Mucosa of descending colon (tissue), 3 donors: ENCODE measurements around the gene PCBP3. TPM values are rescaled to one million over a fixed set of nuclear protein-coding genes. Genes with fewer than 3 reads are reported as not detected.
A peak's percentile ranks its signal among the peaks of the same experiment; 100 is the strongest.

Source experiments
- ATAC-seq: fragments of 200-7000 bp; cut with Tn5 transposase; one replicate; pipeline ENCODE4 v1.9.1; 2020; ENCODE audit warnings: mild to moderate bottlenecking, moderate library complexity
- DNase-seq, 3 donors: peaks; one replicate each; pipeline ENCODE4 v3.0.0-alpha.2; 2020
- H3K36me3 ChIP-seq: fragments of 200-600 bp; one replicate; pipeline ENCODE4 v1.8.0; 2021; ENCODE audit warnings: low read depth, mild to moderate bottlenecking
- H3K4me1 ChIP-seq: fragments of 200-600 bp; one replicate; pipeline ENCODE4 v1.8.0; 2021; ENCODE audit warnings: low read depth, mild to moderate bottlenecking
- H3K4me3 ChIP-seq: fragments of 200-600 bp; one replicate; pipeline ENCODE4 v1.8.0; 2021; ENCODE audit warnings: mild to moderate bottlenecking
- H3K9me3 ChIP-seq: fragments of 200-600 bp; one replicate; pipeline ENCODE4 v1.8.0; 2021; ENCODE audit warnings: mild to moderate bottlenecking
- CTCF ChIP-seq: fragments of 200-600 bp; IDR thresholded peaks from one replicate; pipeline ENCODE4 v1.8.0; 2022; ENCODE audit warnings: antibody characterized with exemption, mild to moderate bottlenecking
- intact Hi-C, 2 donors: fragments of 100-400 bp; cut with DNase I in 1 of 2; cut with micrococcal nuclease in 1 of 2; formaldehyde crosslinking; loops; one replicate each; pipeline versions ENCODE4 v1.11.0 to v1.11.1; 2022; cut with DNase I, micrococcal nuclease
- total RNA-seq, 3 donors: library from RNA; stranded (reverse); fragmentation: NEBNext Ultra II Directional in 2 of 3; extraction: Animal tissue kit (Norgen Biotek cat#: 25700) in 2 of 3; gene quantifications; one replicate each; pipeline versions ENCODE4 v1.2.1 to v1.2.4, GENCODE V29; 2021 to 2023
- donor health status: DM: no; HTN: no; CAD: no; lungs with moderate emphysema.
- donor health status: DM: no; HTN: no; CAD: no.
- donor health status: DM: no; HTN: yes; CAD: no.

PCBP3 gene
- total RNA-seq, 3 donors from 2014 or later, result 4.5 to 18.4 (median 7.6) TPM

DNA sequence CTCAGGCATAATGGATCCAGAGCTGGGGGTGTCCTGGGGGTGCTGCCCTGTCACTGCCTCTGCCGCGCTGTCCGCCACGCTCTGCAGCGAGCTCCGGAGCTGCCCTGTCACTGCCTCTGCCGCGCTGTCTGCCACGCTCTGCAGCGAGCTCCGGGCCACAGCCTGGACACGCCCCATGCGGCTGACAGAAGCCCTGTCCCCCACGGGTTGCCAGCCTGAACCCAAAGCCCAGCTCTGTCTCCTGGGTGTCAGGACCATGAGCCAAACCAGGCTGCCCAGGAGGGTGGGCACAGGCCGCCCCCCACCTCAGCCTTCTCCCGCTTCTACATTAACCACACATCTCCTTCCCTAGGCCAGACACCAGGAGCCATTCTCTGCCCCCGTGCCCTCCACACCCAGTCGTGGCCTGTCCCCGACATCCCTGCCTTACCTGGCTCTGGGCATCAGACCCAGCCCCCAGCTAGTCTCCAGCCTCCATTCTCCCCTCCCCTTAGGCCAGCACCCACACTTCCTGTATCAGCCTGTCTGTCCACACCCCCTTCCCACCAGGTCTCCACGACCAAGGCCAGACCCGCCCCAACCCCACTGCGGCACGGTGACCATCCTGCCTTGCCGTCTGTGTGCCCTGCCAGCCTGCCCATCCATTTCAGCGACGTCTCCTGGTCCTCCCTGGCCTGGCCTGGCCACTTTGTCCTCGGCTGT, 265.2 kb downstream of the PCBP3 start:
- peak in 1 of 3 donors; percentile 45 for DNase-seq

DNA sequence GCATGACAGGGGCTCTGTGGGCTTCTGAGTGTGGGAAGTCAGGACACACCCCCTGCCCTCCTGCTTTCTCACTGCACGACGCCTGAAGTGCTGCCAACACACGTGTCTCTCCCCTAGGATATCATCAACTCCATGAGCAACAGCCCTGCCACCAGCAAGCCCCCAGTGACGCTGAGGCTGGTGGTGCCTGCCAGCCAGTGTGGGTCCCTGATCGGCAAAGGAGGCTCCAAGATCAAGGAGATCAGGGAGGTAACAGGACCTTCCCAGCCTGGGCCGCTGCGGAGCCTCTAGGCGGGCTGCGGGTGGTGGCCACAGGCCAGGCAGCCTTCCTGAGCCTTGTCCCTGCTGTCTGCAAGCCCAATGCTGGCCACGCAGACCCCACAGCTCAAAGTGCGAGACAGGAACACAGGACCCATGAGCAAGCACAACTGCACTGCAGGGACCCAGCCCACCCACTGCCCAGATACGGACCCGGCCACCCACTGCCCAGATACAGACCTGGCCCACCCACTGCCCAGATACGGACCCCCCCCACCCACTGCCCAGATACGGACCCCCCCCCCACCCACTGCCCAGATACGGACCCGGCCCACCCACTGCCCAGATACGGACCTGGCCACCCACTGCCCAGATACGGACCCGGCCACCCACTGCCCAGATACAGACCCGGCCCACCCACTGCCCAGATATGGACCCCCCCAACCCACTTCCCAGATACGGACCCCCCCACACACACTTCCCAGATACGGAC, 265.9 kb downstream of the PCBP3 start:
- no peak for TF ChIP-seq CTCF

More for the DNA sequence above, 265.2 kb downstream of the PCBP3 start:
- Histone ChIP-seq H3K4me3 (no peak overlapping the region), H3K36me3 (no peaks in the 10 kb centered on the region), H3K4me1 (no peaks in the 10 kb centered on the region), H3K9me3 (no peaks in the 10 kb centered on the region)
- no peak for TF ChIP-seq CTCF
- intact Hi-C loops, result no loop called here
- no peak for ATAC-seq

DNA sequence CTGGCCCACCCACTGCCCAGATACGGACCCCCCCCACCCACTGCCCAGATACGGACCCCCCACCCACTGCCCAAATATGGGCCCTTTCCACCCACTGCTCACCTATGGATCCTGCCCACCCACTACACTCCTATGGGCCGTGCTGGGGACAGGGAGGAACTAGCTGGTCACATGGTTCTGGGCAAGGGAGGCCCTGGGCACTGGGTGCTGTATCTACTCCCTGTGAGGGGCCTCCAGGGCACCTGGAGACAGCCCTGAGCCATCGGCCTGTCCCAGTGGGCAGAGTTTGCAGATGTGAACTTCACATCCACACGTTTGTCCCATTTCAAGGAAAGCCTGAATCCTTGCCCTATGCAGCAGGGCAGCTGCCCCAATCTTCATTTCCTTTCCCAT, 266.6 kb downstream of the PCBP3 start:
- no peak for TF ChIP-seq CTCF
- ATAC-seq, result no peak
- H3K36me3 ChIP-seq, result no peaks in the 10 kb centered on the region
- no peak overlapping the region for H3K4me3 ChIP-seq
- peak in 1 of 3 donors; percentile 19 for DNase-seq
- no peaks in the 10 kb centered on the region for H3K9me3 ChIP-seq
- intact Hi-C loops, result no loop called here
- no peaks in the 10 kb centered on the region for H3K4me1 ChIP-seq

More for the DNA sequence above, 265.9 kb downstream of the PCBP3 start:
- ATAC-seq (no peak), DNase-seq (peak in 1 of 3 donors; percentile 17)
- intact Hi-C loops, result no loop called here
- Histone ChIP-seq H3K4me1 (no peaks in the 10 kb centered on the region), H3K36me3 (no peaks in the 10 kb centered on the region), H3K9me3 (no peaks in the 10 kb centered on the region), H3K4me3 (no peak overlapping the region)

GRCh38 chr21:45910548-45911221, 267.2 kb downstream of the PCBP3 start:
- Histone ChIP-seq H3K4me1 (no peaks in the 10 kb centered on the region), H3K4me3 (no peak overlapping the region), H3K9me3 (no peaks in the 10 kb centered on the region), H3K36me3 (no peaks in the 10 kb centered on the region)
- DNase-seq (peak in 2 of 3 donors; percentile 14 to 33), ATAC-seq (no peak)
- TF ChIP-seq CTCF, result no peak
- intact Hi-C loops, result no loop called here

GRCh38 chr21:45911806-45912325, 268.3 kb downstream of the PCBP3 start:
- DNase-seq, result peak in 1 of 3 donors; percentile 6
- intact Hi-C loops, result no loop called here
- H3K36me3 ChIP-seq, result no peaks in the 10 kb centered on the region
- H3K4me3 ChIP-seq, result no peak overlapping the region
- H3K9me3 ChIP-seq, result no peaks in the 10 kb centered on the region
- TF ChIP-seq CTCF, result no peak
- H3K4me1 ChIP-seq, result no peaks in the 10 kb centered on the region
- ATAC-seq, result no peak
